Measurements from ENCODE around the gene CAMTA2. TPM values are rescaled to one million over a fixed set of nuclear protein-coding genes. Genes with fewer than 3 reads are reported as not detected.

The CAMTA2 gene
- total RNA-seq, 4 donors from 2014 or later = 42.4 to 124 (median 88.7) TPM

DNA sequence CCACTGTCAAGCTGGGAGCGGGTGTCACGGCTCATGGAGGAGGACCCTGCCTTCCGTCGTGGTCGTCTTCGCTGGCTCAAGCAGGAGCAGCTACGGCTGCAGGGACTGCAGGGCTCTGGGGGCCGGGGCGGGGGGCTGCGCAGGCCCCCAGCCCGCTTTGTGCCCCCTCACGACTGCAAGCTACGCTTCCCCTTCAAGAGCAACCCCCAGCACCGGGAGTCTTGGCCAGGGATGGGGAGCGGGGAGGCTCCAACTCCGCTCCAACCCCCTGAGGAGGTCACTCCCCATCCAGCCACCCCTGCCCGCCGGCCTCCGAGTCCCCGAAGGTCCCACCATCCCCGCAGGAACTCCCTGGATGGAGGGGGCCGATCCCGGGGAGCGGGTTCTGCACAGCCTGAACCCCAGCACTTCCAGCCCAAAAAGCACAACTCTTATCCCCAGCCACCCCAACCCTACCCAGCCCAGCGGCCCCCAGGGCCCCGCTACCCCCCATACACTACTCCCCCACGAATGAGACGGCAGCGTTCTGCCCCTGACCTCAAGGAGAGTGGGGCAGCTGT lies 36.2 kb upstream of the CAMTA2 start:
- peaks cover 0 to 55% (median 0%) of the 10 kb centered on the region in 3 donors for H3K36me3 ChIP-seq
- H3K4me1 ChIP-seq = no peaks in the 10 kb centered on the region
- H3K27ac ChIP-seq = no peak overlapping the region
- H3K27me3 ChIP-seq = no peaks in the 10 kb centered on the region
- H3K4me3 ChIP-seq = no peak overlapping the region
- H3K9me3 ChIP-seq = no peaks in the 10 kb centered on the region
- DNase-seq = no peak
- TF ChIP-seq, protein P1, sequence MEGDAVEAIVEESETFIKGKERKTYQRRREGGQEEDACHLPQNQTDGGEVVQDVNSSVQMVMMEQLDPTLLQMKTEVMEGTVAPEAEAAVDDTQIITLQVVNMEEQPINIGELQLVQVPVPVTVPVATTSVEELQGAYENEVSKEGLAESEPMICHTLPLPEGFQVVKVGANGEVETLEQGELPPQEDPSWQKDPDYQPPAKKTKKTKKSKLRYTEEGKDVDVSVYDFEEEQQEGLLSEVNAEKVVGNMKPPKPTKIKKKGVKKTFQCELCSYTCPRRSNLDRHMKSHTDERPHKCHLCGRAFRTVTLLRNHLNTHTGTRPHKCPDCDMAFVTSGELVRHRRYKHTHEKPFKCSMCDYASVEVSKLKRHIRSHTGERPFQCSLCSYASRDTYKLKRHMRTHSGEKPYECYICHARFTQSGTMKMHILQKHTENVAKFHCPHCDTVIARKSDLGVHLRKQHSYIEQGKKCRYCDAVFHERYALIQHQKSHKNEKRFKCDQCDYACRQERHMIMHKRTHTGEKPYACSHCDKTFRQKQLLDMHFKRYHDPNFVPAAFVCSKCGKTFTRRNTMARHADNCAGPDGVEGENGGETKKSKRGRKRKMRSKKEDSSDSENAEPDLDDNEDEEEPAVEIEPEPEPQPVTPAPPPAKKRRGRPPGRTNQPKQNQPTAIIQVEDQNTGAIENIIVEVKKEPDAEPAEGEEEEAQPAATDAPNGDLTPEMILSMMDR (IDR thresholded peaks at IDR 0.05) = no peak
- no peak for TF ChIP-seq POLR2A (IDR thresholded peaks at IDR 0.05)

DNA sequence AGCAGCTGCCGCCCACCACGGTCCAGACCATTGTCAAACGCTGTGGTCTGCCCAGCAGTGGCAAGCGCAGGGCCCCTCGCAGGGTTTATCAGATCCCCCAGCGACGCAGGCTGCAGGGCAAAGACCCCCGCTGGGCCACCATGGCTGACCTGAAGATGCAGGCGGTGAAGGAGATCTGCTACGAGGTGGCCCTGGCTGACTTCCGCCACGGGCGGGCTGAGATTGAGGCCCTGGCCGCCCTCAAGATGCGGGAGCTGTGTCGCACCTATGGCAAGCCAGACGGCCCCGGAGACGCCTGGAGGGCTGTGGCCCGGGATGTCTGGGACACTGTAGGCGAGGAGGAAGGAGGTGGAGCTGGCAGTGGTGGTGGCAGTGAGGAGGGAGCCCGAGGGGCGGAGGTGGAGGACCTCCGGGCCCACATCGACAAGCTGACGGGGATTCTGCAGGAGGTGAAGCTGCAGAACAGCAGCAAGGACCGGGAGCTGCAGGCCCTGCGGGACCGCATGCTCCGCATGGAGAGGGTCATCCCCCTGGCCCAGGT lies 34.8 kb upstream of the CAMTA2 start:
- H3K36me3 ChIP-seq = peaks cover 0 to 70% (median 0%) of the 10 kb centered on the region in 3 donors

DNA sequence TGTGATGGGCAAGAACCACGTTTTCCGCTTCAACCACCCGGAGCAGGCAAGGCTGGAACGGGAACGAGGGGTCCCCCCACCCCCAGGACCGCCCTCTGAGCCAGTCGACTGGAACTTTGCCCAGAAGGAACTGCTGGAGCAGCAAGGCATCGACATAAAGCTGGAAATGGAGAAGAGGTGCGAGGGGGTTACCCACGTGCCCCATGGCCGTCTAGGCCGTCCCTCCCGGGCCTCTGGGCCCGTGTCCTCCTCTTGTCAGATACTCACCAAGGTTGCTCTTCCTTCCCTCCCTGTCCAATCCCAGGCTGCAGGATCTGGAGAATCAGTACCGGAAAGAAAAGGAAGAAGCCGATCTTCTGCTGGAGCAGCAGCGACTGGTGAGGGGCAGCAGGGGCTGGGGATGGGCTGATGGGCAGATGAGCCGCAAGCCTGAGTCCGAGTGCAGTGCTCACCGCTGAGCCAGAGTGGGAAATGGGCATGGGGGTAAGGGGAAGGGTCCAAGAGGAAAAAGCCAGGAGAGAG lies 33.1 kb upstream of the CAMTA2 start:
- Histone ChIP-seq H3K27ac (no peak overlapping the region), H3K9me3 (no peaks in the 10 kb centered on the region), H3K4me1 (no peaks in the 10 kb centered on the region), H3K36me3 (peaks cover 0 to 84% (median 0%) of the 10 kb centered on the region in 3 donors), H3K4me3 (no peak overlapping the region), H3K27me3 (no peaks in the 10 kb centered on the region)
- no peak for TF ChIP-seq POLR2A (IDR thresholded peaks at IDR 0.05)
- TF ChIP-seq, protein P1 (IDR thresholded peaks at IDR 0.05) = no peak
- no peak for DNase-seq

More for the DNA sequence above, 34.8 kb upstream of the CAMTA2 start:
- no peak for DNase-seq
- no peak for TF ChIP-seq POLR2A (IDR thresholded peaks at IDR 0.05)
- TF ChIP-seq, protein P1 (IDR thresholded peaks at IDR 0.05) = no peak
- Histone ChIP-seq H3K27ac (no peak overlapping the region), H3K4me3 (no peak overlapping the region), H3K9me3 (no peaks in the 10 kb centered on the region), H3K4me1 (no peaks in the 10 kb centered on the region), H3K27me3 (no peaks in the 10 kb centered on the region)

DNA sequence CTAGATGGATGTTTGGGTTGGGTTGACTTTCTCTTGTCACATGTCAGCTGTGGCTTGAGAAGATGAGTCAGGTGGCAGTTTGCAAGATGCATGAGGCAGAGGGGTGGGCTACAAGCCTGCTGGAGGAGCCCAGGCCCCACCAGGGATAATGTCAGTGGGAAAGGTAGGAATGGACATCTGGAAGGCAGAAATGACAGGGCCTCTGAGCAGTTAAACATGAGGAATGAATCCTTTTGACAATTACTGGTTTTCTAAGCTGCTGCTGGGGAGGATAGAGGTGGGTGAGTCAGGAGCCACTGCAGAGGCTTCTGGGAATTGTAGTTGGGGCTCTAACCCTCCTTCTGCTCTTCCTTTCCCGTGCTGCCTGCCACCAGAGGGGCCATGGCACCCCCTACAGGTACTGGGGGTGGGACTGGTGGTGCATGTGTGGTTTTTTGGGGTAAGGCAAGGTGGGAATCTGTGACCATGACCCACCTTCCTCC lies 32.0 kb upstream of the CAMTA2 start:
- H3K27me3 ChIP-seq = no peaks in the 10 kb centered on the region
- TF ChIP-seq, protein P1 (IDR thresholded peaks at IDR 0.05) = peak in 1 of 6 experiments; percentile 10
- no peak for TF ChIP-seq POLR2A (IDR thresholded peaks at IDR 0.05)
- H3K36me3 ChIP-seq = peaks cover 0 to 95% (median 0%) of the 10 kb centered on the region in 3 donors
- no peak overlapping the region for H3K4me3 ChIP-seq
- H3K4me1 ChIP-seq = no peaks in the 10 kb centered on the region
- DNase-seq = no peak
- H3K27ac ChIP-seq = no peak overlapping the region
- no peaks in the 10 kb centered on the region for H3K9me3 ChIP-seq

DNA sequence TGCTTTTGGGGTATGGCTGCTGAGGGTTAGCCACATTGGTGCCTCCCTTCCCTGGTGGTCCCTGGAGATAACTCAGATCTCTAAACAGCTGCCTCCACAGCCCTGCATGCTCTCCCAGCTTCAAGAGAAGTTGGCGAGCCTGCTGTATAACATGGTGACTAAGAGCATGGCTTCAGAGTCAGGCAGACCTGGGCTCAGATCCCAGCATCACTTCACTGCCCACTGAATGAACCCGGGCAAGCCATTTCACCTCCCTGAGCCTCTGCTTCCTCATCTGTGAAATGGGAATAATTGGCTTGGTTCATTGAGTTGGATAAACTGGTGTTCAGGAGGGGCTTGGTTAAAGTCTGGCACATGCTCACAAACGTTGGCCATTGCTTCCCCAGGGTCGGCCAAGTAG lies 26.9 kb upstream of the CAMTA2 start:
- DNase-seq = no peak

More for the DNA sequence above, 26.9 kb upstream of the CAMTA2 start:
- H3K36me3 ChIP-seq = peaks cover 0 to 90% (median 0%) of the 10 kb centered on the region in 3 donors
- H3K4me3 ChIP-seq = no peak overlapping the region
- no peaks in the 10 kb centered on the region for H3K9me3 ChIP-seq
- H3K4me1 ChIP-seq = no peaks in the 10 kb centered on the region
- no peak overlapping the region for H3K27ac ChIP-seq
- no peak for TF ChIP-seq POLR2A (IDR thresholded peaks at IDR 0.05)
- TF ChIP-seq, protein P1 (IDR thresholded peaks at IDR 0.05) = no peak
- no peaks in the 10 kb centered on the region for H3K27me3 ChIP-seq

All from Peyer's patch (tissue), 4 donors.